Liver (tissue), 9 donors: ENCODE results near the gene OGDHL. TPM values are rescaled to one million over a fixed set of nuclear protein-coding genes. Genes with fewer than 3 reads are reported as not detected.

Source experiments
- DNase-seq: peaks from one replicate; pipeline ENCODE4 v3.0.0-alpha.2; 2017; ENCODE audit warnings: low spot score
- H3K27ac ChIP-seq, 2 donors: one replicate each; pipeline ENCODE4 v1.7.0; 2013; ENCODE audit warnings: inconsistent platforms in 2 of 2, low read length in 2 of 2, control low read depth in 1 of 2, low read depth in 1 of 2, mild to moderate bottlenecking in 1 of 2
- H3K27me3 ChIP-seq, 4 donors: one replicate each; pipeline versions ENCODE4 v1.6.1 to v1.7.0; 2013; ENCODE audit warnings: low read length in 3 of 4, inconsistent platforms in 1 of 4, mild to moderate bottlenecking in 1 of 4, moderate library complexity in 1 of 4; ENCODE audit not compliant: control insufficient read depth in 4 of 4, insufficient read depth in 4 of 4
- H3K36me3 ChIP-seq, 4 donors: one replicate each; pipeline versions ENCODE4 v1.6.1 to v1.7.0; 2013; ENCODE audit warnings: low read length in 3 of 4, mild to moderate bottlenecking in 3 of 4, low read depth in 1 of 4, moderate library complexity in 1 of 4; ENCODE audit not compliant: control insufficient read depth in 4 of 4, insufficient read depth in 3 of 4
- H3K4me1 ChIP-seq, 4 donors: one replicate each; pipeline versions ENCODE4 v1.6.1 to v1.7.0; 2013; ENCODE audit warnings: low read length in 3 of 4, mild to moderate bottlenecking in 3 of 4, moderate library complexity in 1 of 4; ENCODE audit not compliant: control insufficient read depth in 4 of 4, insufficient read depth in 4 of 4
- H3K4me3 ChIP-seq, 3 donors: one replicate each; pipeline versions ENCODE4 v1.6.1 to v1.7.0; 2013; ENCODE audit warnings: low read length in 3 of 3, control low read depth in 1 of 3, low read depth in 1 of 3, mild to moderate bottlenecking in 1 of 3
- H3K9ac ChIP-seq, 2 donors: one replicate each; pipeline ENCODE4 v1.7.0; 2013; ENCODE audit warnings: low read length in 2 of 2, mild to moderate bottlenecking in 2 of 2, moderate library complexity in 2 of 2, control low read depth in 1 of 2, low read depth in 1 of 2
- H3K9me3 ChIP-seq, 4 donors: one replicate each; pipeline versions ENCODE4 v1.6.1 to v1.7.0; 2013; ENCODE audit warnings: low read length in 3 of 4; ENCODE audit not compliant: control insufficient read depth in 4 of 4
- EGR1 ChIP-seq, 2 donors: IDR thresholded peaks; 2 replicates each; pipeline ENCODE4 v1.6.1; 2016 to 2018; ENCODE audit warnings: antibody characterized with exemption in 2 of 2, low read depth in 2 of 2
- FOXA1 ChIP-seq: IDR thresholded peaks from 2 replicates; pipeline ENCODE4 v1.6.1; 2016; ENCODE audit warnings: antibody characterized with exemption
- GABPA ChIP-seq, 2 donors: IDR thresholded peaks in 1 of 2; conservative IDR thresholded peaks in 1 of 2; 2 replicates each; pipeline ENCODE4 v1.6.1; 2016; ENCODE audit warnings: antibody characterized with exemption in 2 of 2, mild to moderate bottlenecking in 1 of 2, moderate library complexity in 1 of 2
- HNF4A ChIP-seq, 2 donors: conservative IDR thresholded peaks; 2 replicates each; pipeline ENCODE4 v1.6.1; 2016; ENCODE audit warnings: antibody characterized with exemption in 2 of 2, mild to moderate bottlenecking in 2 of 2
- HNF4G ChIP-seq: IDR thresholded peaks from 2 replicates; pipeline ENCODE4 v1.6.1; 2016; ENCODE audit warnings: antibody characterized with exemption
- MAX ChIP-seq: IDR thresholded peaks from 2 replicates; pipeline ENCODE4 v1.6.1; 2016; ENCODE audit warnings: antibody characterized with exemption
- NR2F2 ChIP-seq: IDR thresholded peaks from 2 replicates; pipeline ENCODE4 v1.6.1; 2016; ENCODE audit warnings: antibody characterized with exemption
- REST ChIP-seq: IDR thresholded peaks from 2 replicates; pipeline ENCODE4 v1.6.1; 2016; ENCODE audit warnings: antibody characterized with exemption, mild to moderate bottlenecking
- RXRA ChIP-seq, 2 donors: IDR thresholded peaks; 2 replicates each; pipeline ENCODE4 v1.6.1; 2017 to 2018; ENCODE audit warnings: antibody characterized with exemption in 2 of 2, mild to moderate bottlenecking in 1 of 2
- TAF1 ChIP-seq: conservative IDR thresholded peaks from 2 replicates; pipeline ENCODE4 v1.6.1; 2016; ENCODE audit warnings: antibody characterized with exemption, mild to moderate bottlenecking
- YY1 ChIP-seq: IDR thresholded peaks from 2 replicates; pipeline ENCODE4 v1.6.1; 2016; ENCODE audit warnings: antibody characterized with exemption, mild to moderate bottlenecking
- WGBS: extraction: QIAGEN DNeasy Blood & Tissue Kit; methylation state at CpG from one replicate; pipeline ENCODE4 v1.1.7; 2013; 5-methylcytosine and 5-hydroxymethylcytosine counted together
- polyA plus RNA-seq, 2 donors: library from polyadenylated mRNA; stranded (reverse) in 1 of 2; unstranded in 1 of 2; fragments of 200-250 nt in 1 of 2; fragments of >200 nt in 1 of 2; fragmentation: Nextera tagmentation in 1 of 2; extraction: Ambion mirVana in 1 of 2; gene quantifications; one replicate each; pipeline versions ENCODE4 v1.2.1 to v1.2.3, GENCODE V29; 2013 to 2015
- total RNA-seq, 2 donors: library from RNA; depleted of rRNA; stranded (reverse); fragments of >200 nt; gene quantifications; one replicate each; pipeline ENCODE4 v1.2.3, GENCODE V29; 2014
- TF ChIP-seq, protein P1 (sequence below): fragments of 150-350 bp; IDR thresholded peaks from 2 replicates; pipeline ENCODE4 v1.5.1; 2017; ENCODE audit warnings: improper control_type of control experiment, low read depth, low read length; ENCODE audit not compliant: missing input control
- TF ChIP-seq, protein P2 (sequence below): IDR thresholded peaks from 2 replicates; pipeline ENCODE4 v1.6.1; 2016; ENCODE audit warnings: antibody characterized with exemption
- donor health status: healthy.
- donor health status: healthy.
- donor health status: healthy.
- donor health status: healthy.
- donor health status: healthy.

The OGDHL gene
- total and polyA plus RNA-seq, 4 donors = 5.2 to 67.9 (median 49.7) TPM

GRCh38 chr10:49735161-49735560 is 27.0 kb downstream of the OGDHL start:
- no peaks in the 10 kb centered on the region for H3K27me3 ChIP-seq
- 81% methylated on average over 11 of the region's 11 CpGs for whole genome bisulfite sequencing
- TF ChIP-seq TAF1 = no peak
- TF ChIP-seq REST = no peak
- TF ChIP-seq EGR1 (IDR thresholded peaks at IDR 0.05; ENCODE audit: low read depth in 2 of 2) = no peak
- no peak for TF ChIP-seq MAX
- no peak for TF ChIP-seq GABPA (IDR thresholded peaks at IDR 0.05 in 1 of 2, conservative IDR thresholded peaks at IDR 0.05 in 1 of 2)
- no peak for TF ChIP-seq HNF4A (conservative IDR thresholded peaks at IDR 0.05)
- no peak for TF ChIP-seq YY1
- no peak for TF ChIP-seq RXRA (IDR thresholded peaks at IDR 0.05)
- TF ChIP-seq NR2F2 = no peak
- TF ChIP-seq HNF4G = no peak
- TF ChIP-seq, protein P1, sequence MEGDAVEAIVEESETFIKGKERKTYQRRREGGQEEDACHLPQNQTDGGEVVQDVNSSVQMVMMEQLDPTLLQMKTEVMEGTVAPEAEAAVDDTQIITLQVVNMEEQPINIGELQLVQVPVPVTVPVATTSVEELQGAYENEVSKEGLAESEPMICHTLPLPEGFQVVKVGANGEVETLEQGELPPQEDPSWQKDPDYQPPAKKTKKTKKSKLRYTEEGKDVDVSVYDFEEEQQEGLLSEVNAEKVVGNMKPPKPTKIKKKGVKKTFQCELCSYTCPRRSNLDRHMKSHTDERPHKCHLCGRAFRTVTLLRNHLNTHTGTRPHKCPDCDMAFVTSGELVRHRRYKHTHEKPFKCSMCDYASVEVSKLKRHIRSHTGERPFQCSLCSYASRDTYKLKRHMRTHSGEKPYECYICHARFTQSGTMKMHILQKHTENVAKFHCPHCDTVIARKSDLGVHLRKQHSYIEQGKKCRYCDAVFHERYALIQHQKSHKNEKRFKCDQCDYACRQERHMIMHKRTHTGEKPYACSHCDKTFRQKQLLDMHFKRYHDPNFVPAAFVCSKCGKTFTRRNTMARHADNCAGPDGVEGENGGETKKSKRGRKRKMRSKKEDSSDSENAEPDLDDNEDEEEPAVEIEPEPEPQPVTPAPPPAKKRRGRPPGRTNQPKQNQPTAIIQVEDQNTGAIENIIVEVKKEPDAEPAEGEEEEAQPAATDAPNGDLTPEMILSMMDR = no peak
- TF ChIP-seq, protein P2, sequence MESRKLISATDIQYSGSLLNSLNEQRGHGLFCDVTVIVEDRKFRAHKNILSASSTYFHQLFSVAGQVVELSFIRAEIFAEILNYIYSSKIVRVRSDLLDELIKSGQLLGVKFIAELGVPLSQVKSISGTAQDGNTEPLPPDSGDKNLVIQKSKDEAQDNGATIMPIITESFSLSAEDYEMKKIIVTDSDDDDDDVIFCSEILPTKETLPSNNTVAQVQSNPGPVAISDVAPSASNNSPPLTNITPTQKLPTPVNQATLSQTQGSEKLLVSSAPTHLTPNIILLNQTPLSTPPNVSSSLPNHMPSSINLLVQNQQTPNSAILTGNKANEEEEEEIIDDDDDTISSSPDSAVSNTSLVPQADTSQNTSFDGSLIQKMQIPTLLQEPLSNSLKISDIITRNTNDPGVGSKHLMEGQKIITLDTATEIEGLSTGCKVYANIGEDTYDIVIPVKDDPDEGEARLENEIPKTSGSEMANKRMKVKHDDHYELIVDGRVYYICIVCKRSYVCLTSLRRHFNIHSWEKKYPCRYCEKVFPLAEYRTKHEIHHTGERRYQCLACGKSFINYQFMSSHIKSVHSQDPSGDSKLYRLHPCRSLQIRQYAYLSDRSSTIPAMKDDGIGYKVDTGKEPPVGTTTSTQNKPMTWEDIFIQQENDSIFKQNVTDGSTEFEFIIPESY = no peak
- no peak overlapping the region for H3K27ac ChIP-seq
- no peaks in the 10 kb centered on the region for H3K9me3 ChIP-seq
- H3K9ac ChIP-seq = no peak overlapping the region
- no peak for DNase-seq
- peaks cover 6 to 56% (median 31%) of the 10 kb centered on the region in 4 donors for H3K36me3 ChIP-seq
- H3K4me3 ChIP-seq = no peak overlapping the region
- no peaks in the 10 kb centered on the region for H3K4me1 ChIP-seq

- TF ChIP-seq FOXA1 (no peak), NR2F2 (no peak), MAX (no peak), RXRA (IDR thresholded peaks at IDR 0.05) (no peak), HNF4A (conservative IDR thresholded peaks at IDR 0.05) (no peak), GABPA (IDR thresholded peaks at IDR 0.05 in 1 of 2, conservative IDR thresholded peaks at IDR 0.05 in 1 of 2) (no peak), TAF1 (no peak)
- TF ChIP-seq, protein P2 = no peak
- no peaks in the 10 kb centered on the region for H3K9me3 ChIP-seq
- H3K27ac ChIP-seq = no peak overlapping the region
- H3K9ac ChIP-seq = no peak overlapping the region
- no peaks in the 10 kb centered on the region for H3K27me3 ChIP-seq
- WGBS = 87% methylated on average over 10 of the region's 10 CpGs
- no peak overlapping the region for H3K4me3 ChIP-seq
- no peaks in the 10 kb centered on the region for H3K4me1 ChIP-seq
- no peak for DNase-seq
- peaks cover 6 to 51% (median 31%) of the 10 kb centered on the region in 4 donors for H3K36me3 ChIP-seq
Observed at GRCh38 chr10:49734676-49735075, 27.4 kb downstream of the OGDHL start.
